ENCODE data around the gene DCDC1. TPM values are rescaled to one million over a fixed set of nuclear protein-coding genes. Genes with fewer than 3 reads are reported as not detected.

DCDC1 gene
- total and polyA plus RNA-seq, 2 donors from 2014 or later: 0.39 to 6.6 TPM

- H3K9me3 ChIP-seq (ENCODE audit: control insufficient read depth in 2 of 3, insufficient read depth in 1 of 3, low read length in 3 of 3): no peaks in the 10 kb centered on the region
- no peaks in the 10 kb centered on the region for H3K27me3 ChIP-seq (ENCODE audit: control insufficient read depth, insufficient read depth, low read length)
- TF ChIP-seq, protein P1, sequence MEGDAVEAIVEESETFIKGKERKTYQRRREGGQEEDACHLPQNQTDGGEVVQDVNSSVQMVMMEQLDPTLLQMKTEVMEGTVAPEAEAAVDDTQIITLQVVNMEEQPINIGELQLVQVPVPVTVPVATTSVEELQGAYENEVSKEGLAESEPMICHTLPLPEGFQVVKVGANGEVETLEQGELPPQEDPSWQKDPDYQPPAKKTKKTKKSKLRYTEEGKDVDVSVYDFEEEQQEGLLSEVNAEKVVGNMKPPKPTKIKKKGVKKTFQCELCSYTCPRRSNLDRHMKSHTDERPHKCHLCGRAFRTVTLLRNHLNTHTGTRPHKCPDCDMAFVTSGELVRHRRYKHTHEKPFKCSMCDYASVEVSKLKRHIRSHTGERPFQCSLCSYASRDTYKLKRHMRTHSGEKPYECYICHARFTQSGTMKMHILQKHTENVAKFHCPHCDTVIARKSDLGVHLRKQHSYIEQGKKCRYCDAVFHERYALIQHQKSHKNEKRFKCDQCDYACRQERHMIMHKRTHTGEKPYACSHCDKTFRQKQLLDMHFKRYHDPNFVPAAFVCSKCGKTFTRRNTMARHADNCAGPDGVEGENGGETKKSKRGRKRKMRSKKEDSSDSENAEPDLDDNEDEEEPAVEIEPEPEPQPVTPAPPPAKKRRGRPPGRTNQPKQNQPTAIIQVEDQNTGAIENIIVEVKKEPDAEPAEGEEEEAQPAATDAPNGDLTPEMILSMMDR (IDR thresholded peaks at IDR 0.05; ENCODE audit: borderline replicate concordance, extremely low read depth, insufficient read depth): no peak
- H3K4me3 ChIP-seq (ENCODE audit: low read length in 3 of 3): no peak overlapping the region
- DNase-seq: no peak
- intact Hi-C loops (cut with DNase I): no loop called here
- no peak overlapping the region for H3K27ac ChIP-seq (ENCODE audit: low read depth in 2 of 2, low read length in 2 of 2)
- H3K9ac ChIP-seq (ENCODE audit: low read length in 3 of 3): no peak overlapping the region
- FAIRE-seq: no peak
- H3K36me3 ChIP-seq (ENCODE audit: control insufficient read depth in 2 of 3, insufficient read depth in 3 of 3, low read length in 3 of 3): no peaks in the 10 kb centered on the region
- H3K4me1 ChIP-seq (ENCODE audit: control insufficient read depth in 2 of 3, insufficient read depth in 2 of 3, low read depth in 1 of 3, low read length in 3 of 3): no peaks in the 10 kb centered on the region
Observed at GRCh38 chr11:30832831-30833230, 536.7 kb downstream of the DCDC1 start.

DNA sequence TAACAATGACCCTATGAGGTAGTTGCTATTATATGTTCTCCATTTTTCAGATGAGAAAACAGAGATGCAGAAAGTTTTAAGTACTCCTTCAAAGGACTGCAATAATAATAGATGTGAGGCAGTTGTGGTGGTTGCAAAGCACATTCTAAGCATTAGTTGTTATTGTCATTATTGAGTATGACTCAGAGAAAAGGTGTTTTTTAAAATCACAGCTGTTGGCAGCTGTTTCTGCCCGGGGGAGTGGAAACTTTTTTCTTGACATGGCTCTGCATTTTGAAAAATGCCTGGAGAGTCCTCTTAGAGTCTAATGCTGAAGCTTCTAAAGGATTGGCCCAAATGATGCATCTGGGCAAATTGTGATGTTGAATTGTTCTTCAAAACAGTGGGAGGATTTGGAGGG is 538.9 kb downstream of the DCDC1 start:
- no peak overlapping the region for H3K4me3 ChIP-seq (ENCODE audit: low read length in 3 of 3)
- TF ChIP-seq, protein P1 (IDR thresholded peaks at IDR 0.05; ENCODE audit: borderline replicate concordance, extremely low read depth, insufficient read depth): no peak
- FAIRE-seq: no peak

GRCh38 chr11:30826911-30827310 is 542.6 kb downstream of the DCDC1 start:
- Histone ChIP-seq H3K9me3 (ENCODE audit: control insufficient read depth in 2 of 3, insufficient read depth in 1 of 3, low read length in 3 of 3) (no peaks in the 10 kb centered on the region), H3K4me1 (ENCODE audit: control insufficient read depth in 2 of 3, insufficient read depth in 2 of 3, low read depth in 1 of 3, low read length in 3 of 3) (no peaks in the 10 kb centered on the region), H3K4me3 (ENCODE audit: low read length in 3 of 3) (no peak overlapping the region), H3K36me3 (ENCODE audit: control insufficient read depth in 2 of 3, insufficient read depth in 3 of 3, low read length in 3 of 3) (no peaks in the 10 kb centered on the region), H3K27me3 (ENCODE audit: control insufficient read depth, insufficient read depth, low read length) (no peaks in the 10 kb centered on the region), H3K9ac (ENCODE audit: low read length in 3 of 3) (no peak overlapping the region), H3K27ac (ENCODE audit: low read depth in 2 of 2, low read length in 2 of 2) (no peak overlapping the region)
- intact Hi-C loops (cut with DNase I): no loop called here
- DNase-seq: peak in 1 of 5 donors; percentile 29
- TF ChIP-seq, protein P1 (IDR thresholded peaks at IDR 0.05; ENCODE audit: borderline replicate concordance, extremely low read depth, insufficient read depth): no peak
- FAIRE-seq: no peak

More for the DNA sequence above, 538.9 kb downstream of the DCDC1 start:
- H3K27me3 ChIP-seq (ENCODE audit: control insufficient read depth, insufficient read depth, low read length): no peaks in the 10 kb centered on the region
- H3K9ac ChIP-seq (ENCODE audit: low read length in 3 of 3): no peak overlapping the region
- no peaks in the 10 kb centered on the region for H3K4me1 ChIP-seq (ENCODE audit: control insufficient read depth in 2 of 3, insufficient read depth in 2 of 3, low read depth in 1 of 3, low read length in 3 of 3)
- no peak overlapping the region for H3K27ac ChIP-seq (ENCODE audit: low read depth in 2 of 2, low read length in 2 of 2)
- DNase-seq: peak in 1 of 5 donors; percentile 28
- H3K9me3 ChIP-seq (ENCODE audit: control insufficient read depth in 2 of 3, insufficient read depth in 1 of 3, low read length in 3 of 3): no peaks in the 10 kb centered on the region
- intact Hi-C loops (cut with DNase I): no loop called here
- no peaks in the 10 kb centered on the region for H3K36me3 ChIP-seq (ENCODE audit: control insufficient read depth in 2 of 3, insufficient read depth in 3 of 3, low read length in 3 of 3)

GRCh38 chr11:30825723-30826122 is 543.8 kb downstream of the DCDC1 start:
- no peak overlapping the region for H3K27ac ChIP-seq (ENCODE audit: low read depth in 2 of 2, low read length in 2 of 2)
- intact Hi-C loops (cut with DNase I): no loop called here
- no peaks in the 10 kb centered on the region for H3K4me1 ChIP-seq (ENCODE audit: control insufficient read depth in 2 of 3, insufficient read depth in 2 of 3, low read depth in 1 of 3, low read length in 3 of 3)
- H3K4me3 ChIP-seq (ENCODE audit: low read length in 3 of 3): no peak overlapping the region
- DNase-seq (no peak), FAIRE-seq (no peak)
- H3K9ac ChIP-seq (ENCODE audit: low read length in 3 of 3): no peak overlapping the region
- TF ChIP-seq, protein P1 (IDR thresholded peaks at IDR 0.05; ENCODE audit: borderline replicate concordance, extremely low read depth, insufficient read depth): no peak
- H3K9me3 ChIP-seq (ENCODE audit: control insufficient read depth in 2 of 3, insufficient read depth in 1 of 3, low read length in 3 of 3): no peaks in the 10 kb centered on the region
- no peaks in the 10 kb centered on the region for H3K27me3 ChIP-seq (ENCODE audit: control insufficient read depth, insufficient read depth, low read length)
- no peaks in the 10 kb centered on the region for H3K36me3 ChIP-seq (ENCODE audit: control insufficient read depth in 2 of 3, insufficient read depth in 3 of 3, low read length in 3 of 3)

Data from kidney (tissue), 14 donors.